NCI-H82 treated with DMSO at 0.1 percent for 48 hours (cell line): ENCODE results near the gene CTU1.

Experiments used
- DNase-seq: peaks from one replicate; lab custom pipeline; 2025; ENCODE audit not compliant: unreplicated experiment; lab: John Stamatoyannopoulos, UW

The CTU1 gene

GRCh38 chr19:51084505-51084904 is 23.7 kb downstream of the CTU1 start:
- no peak for DNase-seq

GRCh38 chr19:51083783-51084182 is 24.4 kb downstream of the CTU1 start:
- no peak for DNase-seq

- DNase-seq = no peak
These were observed 25.0 kb downstream of the CTU1 start for GRCh38 chr19:51083181-51083580.

GRCh38 chr19:51082611-51083010 is 25.6 kb downstream of the CTU1 start, which contains the start of gene KLK14:
KLK14 (minus strand) TSS chr19:51082887; CDS start chr19:51082614, 273 bp downstream.
- DNase-seq = no peak

- DNase-seq = no peak
These were observed 26.7 kb downstream of the CTU1 start for GRCh38 chr19:51081476-51081875.

GRCh38 chr19:51079481-51080110 is 28.6 kb downstream of the CTU1 start:
- no peak for DNase-seq

GRCh38 chr19:51078731-51079130 is 29.5 kb downstream of the CTU1 start:
- no peak for DNase-seq

- no peak for DNase-seq
These were observed 30.1 kb downstream of the CTU1 start for GRCh38 chr19:51078104-51078503.

GRCh38 chr19:51076631-51077213 is 31.5 kb downstream of the CTU1 start:
- no peak for DNase-seq

GRCh38 chr19:51075998-51076397 is 32.2 kb downstream of the CTU1 start:
- DNase-seq = no peak

GRCh38 chr19:51071095-51071405 is 37.2 kb downstream of the CTU1 start:
- no peak for DNase-seq

- DNase-seq = no peak
These were observed 37.7 kb downstream of the CTU1 start for GRCh38 chr19:51070334-51071094.

GRCh38 chr19:51066393-51067186 is 41.6 kb downstream of the CTU1 start:
- DNase-seq = no peak

- no peak for DNase-seq
These were observed 42.8 kb downstream of the CTU1 start for GRCh38 chr19:51065221-51065960.

- no peak for DNase-seq
These were observed 43.5 kb downstream of the CTU1 start, which contains the start of gene KLK13 for GRCh38 chr19:51064534-51065220. KLK13 (minus strand) TSS chr19:51065092; CDS start chr19:51065067, 25 bp downstream.

GRCh38 chr19:51063664-51064063 is 44.5 kb downstream of the CTU1 start:
- DNase-seq = no peak

GRCh38 chr19:51060973-51061372 is 47.2 kb downstream of the CTU1 start:
- no peak for DNase-seq

GRCh38 chr19:51060336-51060735 is 47.9 kb downstream of the CTU1 start:
- no peak for DNase-seq

- no peak for DNase-seq
These were observed 48.5 kb downstream of the CTU1 start for GRCh38 chr19:51059715-51060114.

- no peak for DNase-seq
These were observed 52.3 kb downstream of the CTU1 start for GRCh38 chr19:51055866-51056265.
